SK-N-MC (cell line): ENCODE measurements around the gene CHAC1.

Experiments
- EZH2 ChIP-seq: fragments of 200-600 bp; sonication (generic); IDR thresholded peaks from one replicate; pipeline ENCODE4 v1.6.1; 2017; ENCODE audit warnings: antibody characterized with exemption
- POLR2AphosphoS5 ChIP-seq: IDR thresholded peaks from 2 replicates; pipeline ENCODE4 v1.6.1; 2012; ENCODE audit warnings: mild to moderate bottlenecking, low read depth, low read length, borderline replicate concordance

DNA sequence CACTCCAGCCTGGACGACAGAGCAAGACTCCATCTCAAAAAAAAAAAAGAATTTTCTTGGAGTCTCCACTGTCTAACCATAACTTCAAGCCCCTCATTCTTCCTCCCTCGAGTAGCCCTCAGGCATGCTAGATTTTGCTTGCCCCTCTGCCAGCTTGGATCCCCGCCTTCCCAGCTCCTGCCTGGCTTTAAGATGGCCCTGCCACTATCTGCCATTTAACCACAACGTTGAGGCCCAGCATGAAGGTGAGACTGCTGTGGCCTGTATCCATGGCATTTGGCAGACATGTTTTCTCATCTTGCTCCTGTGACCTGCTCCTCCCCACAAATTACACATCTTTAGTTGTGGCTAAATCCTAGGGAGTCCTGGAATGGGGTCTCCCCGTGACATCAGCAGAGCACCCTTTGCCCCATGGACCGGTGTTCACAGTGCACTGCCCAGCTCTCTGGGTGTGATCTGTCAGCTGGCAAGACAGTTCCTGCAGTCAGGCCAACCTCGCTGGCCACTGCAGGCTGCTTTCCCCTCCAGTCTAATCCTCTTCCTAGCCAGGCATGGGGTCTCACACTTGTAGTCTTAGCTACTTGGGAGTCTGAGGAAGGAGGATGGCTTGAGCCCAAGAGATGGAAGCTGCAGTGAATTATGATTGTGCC, 48.6 kb upstream of the CHAC1 start:
- TF ChIP-seq POLR2AphosphoS5 (no peak), EZH2 (no peak)
